Neural progenitor cell (in vitro differentiated cells): ENCODE data around the gene PRR7. TPM values are rescaled to one million over a fixed set of nuclear protein-coding genes. Genes with fewer than 3 reads are reported as not detected.

ENCODE experiments used
- DNase-seq: peaks from one replicate; pipeline ENCODE4 v3.0.0-alpha.2; 2016; ENCODE audit warnings: low spot score
- H2AFZ ChIP-seq: fragments of 200-600 bp; sonication (generic); replicated peaks from 2 replicates; pipeline ENCODE4 v1.6.1; 2016; ENCODE audit warnings: antibody characterized with exemption
- H3F3A ChIP-seq: fragments of 200-600 bp; sonication (generic); 2 replicates; pipeline ENCODE4 v1.6.1; 2016; ENCODE audit warnings: antibody characterized with exemption, low read depth
- H3K27ac ChIP-seq: fragments of 200-600 bp; sonication (generic); 2 replicates; pipeline ENCODE4 v1.5.1; 2016; ENCODE audit warnings: mild to moderate bottlenecking
- H3K27me3 ChIP-seq: fragments of 200-600 bp; sonication (generic); 2 replicates; pipeline ENCODE4 v1.6.1; 2016; ENCODE audit warnings: mild to moderate bottlenecking, moderate library complexity
- H3K36me3 ChIP-seq: fragments of 200-600 bp; sonication (generic); 2 replicates; pipeline ENCODE4 v1.5.1; 2016
- H3K4me1 ChIP-seq: fragments of 200-600 bp; sonication (generic); 2 replicates; pipeline ENCODE4 v1.6.1; 2016; ENCODE audit warnings: mixed run types
- H3K4me2 ChIP-seq: fragments of 200-600 bp; sonication (generic); 2 replicates; pipeline ENCODE4 v1.6.1; 2016
- H3K4me3 ChIP-seq: fragments of 200-600 bp; sonication (generic); 2 replicates; pipeline ENCODE4 v1.5.1; 2016
- H3K79me2 ChIP-seq: fragments of 200-600 bp; sonication (generic); 2 replicates; pipeline ENCODE4 v1.6.1; 2016; ENCODE audit warnings: low read depth
- H3K9ac ChIP-seq: fragments of 200-600 bp; sonication (generic); 2 replicates; pipeline ENCODE4 v1.6.1; 2016
- H3K9me3 ChIP-seq: fragments of 200-600 bp; sonication (generic); 2 replicates; pipeline ENCODE4 v1.5.1; 2016; ENCODE audit warnings: low read depth
- H4K20me1 ChIP-seq: fragments of 200-600 bp; sonication (generic); 2 replicates; pipeline ENCODE4 v1.6.1; 2016; ENCODE audit warnings: low read depth
- H3K27ac Mint-ChIP-seq: 3 replicates; pipeline ENCODE4 v1.8.0; 2021; ENCODE audit warnings: mixed read lengths
- H3K27me3 Mint-ChIP-seq: 2 replicates; pipeline ENCODE4 v1.8.0; 2022; ENCODE audit warnings: low read depth, mild to moderate bottlenecking, inconsistent platforms, moderate library complexity, mixed read lengths; ENCODE audit not compliant: insufficient read depth
- H3K36me3 Mint-ChIP-seq: 3 replicates; pipeline ENCODE4 v1.8.0; 2021; ENCODE audit warnings: mixed read lengths
- H3K4me1 Mint-ChIP-seq: 3 replicates; pipeline ENCODE4 v1.8.0; 2021; ENCODE audit warnings: mixed read lengths
- H3K4me3 Mint-ChIP-seq: 3 replicates; pipeline ENCODE4 v1.8.0; 2021; ENCODE audit warnings: mild to moderate bottlenecking, moderate library complexity, mixed read lengths
- H3K9me3 Mint-ChIP-seq: 3 replicates; pipeline ENCODE4 v1.8.0; 2020; ENCODE audit warnings: mixed read lengths
- EZH2 ChIP-seq: fragments of 200-600 bp; sonication (generic); IDR thresholded peaks from 2 replicates; pipeline ENCODE4 v1.6.1; 2017; ENCODE audit warnings: antibody characterized with exemption, mild to moderate bottlenecking, moderate library complexity
- EZH2phosphoT487 ChIP-seq: fragments of 200-600 bp; sonication (generic); IDR thresholded peaks from 2 replicates; pipeline ENCODE4 v1.6.1; 2017; ENCODE audit warnings: antibody characterized with exemption
- total RNA-seq: library from RNA; depleted of rRNA; stranded (reverse); fragments of >200 nt; gene quantifications from 2 replicates; pipeline ENCODE4 v1.2.3, GENCODE V29; 2015; ENCODE audit warnings: low replicate concordance
- TF ChIP-seq, protein P1 (sequence below): fragments of 200-600 bp; sonication (generic); IDR thresholded peaks from 2 replicates; pipeline ENCODE4 v1.5.1; 2017; ENCODE audit warnings: antibody characterized with exemption, mild to moderate bottlenecking

The PRR7 gene
- total RNA-seq, 1 donor from 2014 or later: 4.5 TPM

DNA sequence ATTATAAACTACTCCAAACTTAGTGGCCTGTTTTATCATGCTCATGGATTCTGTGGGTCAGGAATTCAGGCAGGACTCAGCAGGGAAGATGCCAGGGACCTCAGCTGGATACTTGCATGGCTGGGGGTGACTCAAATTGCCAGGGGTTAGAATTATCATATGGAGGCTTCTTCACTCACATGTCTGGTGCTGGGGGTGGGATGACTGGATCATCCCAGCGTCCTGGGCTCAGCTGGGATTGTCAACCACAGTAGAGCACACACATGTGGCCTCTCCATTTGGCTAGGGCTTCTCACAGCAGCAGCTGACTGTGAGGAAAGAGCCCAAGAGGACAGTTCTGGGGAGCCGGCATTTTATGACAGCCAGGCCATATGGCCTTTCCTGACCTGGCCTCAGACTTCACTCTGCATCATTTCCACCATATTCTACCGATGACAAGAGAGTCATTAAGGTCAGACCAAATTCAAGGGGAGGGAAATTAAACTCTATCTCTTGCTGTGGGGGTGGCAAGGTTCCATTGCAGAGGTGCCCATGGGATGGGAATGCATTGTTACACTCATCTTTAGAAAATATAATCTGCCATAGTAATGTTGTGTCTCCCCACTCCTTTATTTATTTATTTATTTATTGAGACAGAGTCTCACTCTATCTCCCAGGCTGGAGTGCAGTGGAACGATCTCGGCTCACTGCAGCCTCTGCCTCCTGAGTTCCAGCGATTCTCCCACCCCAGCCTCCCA lies 25.4 kb upstream of the PRR7 start:
- no peaks in the 10 kb centered on the region for H3K9me3 Mint-ChIP-seq
- H3K4me3 Mint-ChIP-seq: no peak overlapping the region
- Histone ChIP-seq H3F3A (peaks cover 12% of the 10 kb centered on the region), H3K79me2 (no peaks in the 10 kb centered on the region), H3K4me2 (no peak overlapping the region), H3K9ac (no peak overlapping the region), H3K27ac (no peak overlapping the region), H3K36me3 (no peaks in the 10 kb centered on the region), H3K4me3 (no peak overlapping the region), H2AFZ (no peak overlapping the region), H3K4me1 (no peaks in the 10 kb centered on the region), H3K9me3 (no peaks in the 10 kb centered on the region), H3K27me3 (no peaks in the 10 kb centered on the region), H4K20me1 (no peaks in the 10 kb centered on the region)
- no peak for TF ChIP-seq EZH2
- H3K27me3 Mint-ChIP-seq: peaks cover 13% of the 10 kb centered on the region
- H3K36me3 Mint-ChIP-seq: no peaks in the 10 kb centered on the region
- peaks cover 6% of the 10 kb centered on the region for H3K4me1 Mint-ChIP-seq
- peak overlapping the region; percentile 43 for H3K27ac Mint-ChIP-seq
- DNase-seq: no peak

GRCh38 chr5:177423671-177424070 lies 22.9 kb upstream of the PRR7 start:
- H3K79me2 ChIP-seq: peaks cover 20% of the 10 kb centered on the region
- TF ChIP-seq EZH2phosphoT487 (no peak), EZH2 (no peak)
- TF ChIP-seq, protein P1, sequence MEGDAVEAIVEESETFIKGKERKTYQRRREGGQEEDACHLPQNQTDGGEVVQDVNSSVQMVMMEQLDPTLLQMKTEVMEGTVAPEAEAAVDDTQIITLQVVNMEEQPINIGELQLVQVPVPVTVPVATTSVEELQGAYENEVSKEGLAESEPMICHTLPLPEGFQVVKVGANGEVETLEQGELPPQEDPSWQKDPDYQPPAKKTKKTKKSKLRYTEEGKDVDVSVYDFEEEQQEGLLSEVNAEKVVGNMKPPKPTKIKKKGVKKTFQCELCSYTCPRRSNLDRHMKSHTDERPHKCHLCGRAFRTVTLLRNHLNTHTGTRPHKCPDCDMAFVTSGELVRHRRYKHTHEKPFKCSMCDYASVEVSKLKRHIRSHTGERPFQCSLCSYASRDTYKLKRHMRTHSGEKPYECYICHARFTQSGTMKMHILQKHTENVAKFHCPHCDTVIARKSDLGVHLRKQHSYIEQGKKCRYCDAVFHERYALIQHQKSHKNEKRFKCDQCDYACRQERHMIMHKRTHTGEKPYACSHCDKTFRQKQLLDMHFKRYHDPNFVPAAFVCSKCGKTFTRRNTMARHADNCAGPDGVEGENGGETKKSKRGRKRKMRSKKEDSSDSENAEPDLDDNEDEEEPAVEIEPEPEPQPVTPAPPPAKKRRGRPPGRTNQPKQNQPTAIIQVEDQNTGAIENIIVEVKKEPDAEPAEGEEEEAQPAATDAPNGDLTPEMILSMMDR: no peak
- H3K9ac ChIP-seq: no peak overlapping the region
- peaks cover 15% of the 10 kb centered on the region for H3K4me1 Mint-ChIP-seq
- H3K4me3 ChIP-seq: no peak overlapping the region
- H3K9me3 ChIP-seq: no peaks in the 10 kb centered on the region
- H2AFZ ChIP-seq: no peak overlapping the region
- H4K20me1 ChIP-seq: peaks cover 20% of the 10 kb centered on the region
- H3K4me1 ChIP-seq: peaks cover 9% of the 10 kb centered on the region
- H3K9me3 Mint-ChIP-seq: no peaks in the 10 kb centered on the region
- no peak overlapping the region for H3K27ac ChIP-seq
- peak overlapping the region; percentile 70 for H3K27ac Mint-ChIP-seq
- no peak overlapping the region for H3K4me2 ChIP-seq
- no peaks in the 10 kb centered on the region for H3K36me3 Mint-ChIP-seq
- no peaks in the 10 kb centered on the region for H3K36me3 ChIP-seq
- no peak for DNase-seq
- no peaks in the 10 kb centered on the region for H3K27me3 ChIP-seq
- peaks cover 12% of the 10 kb centered on the region for H3F3A ChIP-seq
- no peak overlapping the region for H3K4me3 Mint-ChIP-seq
- H3K27me3 Mint-ChIP-seq: peaks cover 13% of the 10 kb centered on the region

- Histone ChIP-seq H3K4me3 (peak overlapping the region; percentile 60), H3K9me3 (no peaks in the 10 kb centered on the region), H3K27ac (peak overlapping the region; percentile 88), H3K79me2 (peaks cover 32% of the 10 kb centered on the region), H3K4me1 (peaks cover 9% of the 10 kb centered on the region), H4K20me1 (peaks cover 31% of the 10 kb centered on the region), H3K9ac (no peak overlapping the region), H3K36me3 (no peaks in the 10 kb centered on the region), H3K27me3 (no peaks in the 10 kb centered on the region), H2AFZ (peak overlapping the region; percentile 59), H3F3A (peaks cover 12% of the 10 kb centered on the region), H3K4me2 (peak overlapping the region; percentile 71)
- Mint-ChIP-seq H3K36me3 (peaks cover 2% of the 10 kb centered on the region), H3K27ac (peak overlapping the region; percentile 98), H3K4me1 (peaks cover 27% of the 10 kb centered on the region), H3K4me3 (peak overlapping the region; percentile 94), H3K9me3 (no peaks in the 10 kb centered on the region), H3K27me3 (peaks cover 13% of the 10 kb centered on the region)
- no peak for DNase-seq
- TF ChIP-seq, protein P1: no peak
- TF ChIP-seq EZH2phosphoT487 (no peak), EZH2 (no peak)
Measured at GRCh38 chr5:177425196-177425800, 21.3 kb upstream of the PRR7 start.
